ENCODE results near the gene GSTM5.
"Not testable (repeated sequence)": the region's sequence is repeated elsewhere in the genome, so short reads cannot be mapped to it uniquely, and the experiment has no call there.

GSTM5 gene

DNA sequence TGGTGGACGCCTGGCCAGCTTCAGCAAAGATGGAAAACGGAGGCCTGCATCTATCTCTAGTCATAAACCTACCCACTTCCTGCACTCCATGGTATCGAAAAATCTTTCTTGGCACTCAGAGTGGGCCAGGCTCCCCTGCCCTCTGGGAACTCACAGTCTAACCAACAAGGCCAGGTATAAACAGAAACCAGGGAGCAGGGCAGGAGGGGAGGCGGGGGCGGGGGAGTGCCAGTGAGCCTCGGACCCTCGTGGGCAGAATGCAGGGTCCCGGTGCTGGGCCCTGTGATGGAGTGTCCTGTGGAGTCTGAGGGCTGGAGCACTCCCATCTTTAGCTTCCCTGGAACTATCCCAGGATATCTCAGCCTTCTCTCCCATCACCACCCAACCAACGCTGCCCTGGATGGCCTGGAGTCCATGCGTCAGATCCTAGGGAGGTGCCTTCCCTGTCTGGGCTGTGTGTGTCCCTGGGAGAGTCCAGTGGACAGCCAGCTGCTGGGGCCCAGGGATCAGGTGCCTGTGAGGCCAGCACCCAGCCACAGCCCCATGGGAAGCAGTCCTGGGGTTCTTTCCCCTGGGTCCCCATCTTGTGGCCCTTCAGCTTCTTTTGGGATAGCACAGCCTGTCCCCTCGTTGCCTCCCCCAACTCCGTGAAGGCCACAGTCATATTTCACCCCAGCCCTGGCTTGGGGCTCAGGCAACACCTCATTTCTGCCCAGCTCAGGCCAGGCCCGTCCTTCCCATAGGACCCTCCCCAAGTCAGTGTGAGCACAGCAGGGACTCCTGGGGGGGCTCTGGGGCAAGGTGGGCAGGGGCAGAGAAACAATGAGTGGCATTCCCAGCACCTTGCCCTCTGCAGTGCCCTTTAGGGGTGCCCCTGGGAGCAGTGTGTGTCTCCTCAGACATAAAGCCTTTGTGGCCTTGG is 52.8 kb downstream of the GSTM5 start:
- TF ChIP-seq, protein P1, sequence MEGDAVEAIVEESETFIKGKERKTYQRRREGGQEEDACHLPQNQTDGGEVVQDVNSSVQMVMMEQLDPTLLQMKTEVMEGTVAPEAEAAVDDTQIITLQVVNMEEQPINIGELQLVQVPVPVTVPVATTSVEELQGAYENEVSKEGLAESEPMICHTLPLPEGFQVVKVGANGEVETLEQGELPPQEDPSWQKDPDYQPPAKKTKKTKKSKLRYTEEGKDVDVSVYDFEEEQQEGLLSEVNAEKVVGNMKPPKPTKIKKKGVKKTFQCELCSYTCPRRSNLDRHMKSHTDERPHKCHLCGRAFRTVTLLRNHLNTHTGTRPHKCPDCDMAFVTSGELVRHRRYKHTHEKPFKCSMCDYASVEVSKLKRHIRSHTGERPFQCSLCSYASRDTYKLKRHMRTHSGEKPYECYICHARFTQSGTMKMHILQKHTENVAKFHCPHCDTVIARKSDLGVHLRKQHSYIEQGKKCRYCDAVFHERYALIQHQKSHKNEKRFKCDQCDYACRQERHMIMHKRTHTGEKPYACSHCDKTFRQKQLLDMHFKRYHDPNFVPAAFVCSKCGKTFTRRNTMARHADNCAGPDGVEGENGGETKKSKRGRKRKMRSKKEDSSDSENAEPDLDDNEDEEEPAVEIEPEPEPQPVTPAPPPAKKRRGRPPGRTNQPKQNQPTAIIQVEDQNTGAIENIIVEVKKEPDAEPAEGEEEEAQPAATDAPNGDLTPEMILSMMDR (conservative IDR thresholded peaks at IDR 0.05; ENCODE audit: low read depth, low read length): no peak
- no peak overlapping the region for H3K4me3 ChIP-seq (ENCODE audit: low read length)
- DNase-seq (ENCODE audit: low read depth): no peak

DNA sequence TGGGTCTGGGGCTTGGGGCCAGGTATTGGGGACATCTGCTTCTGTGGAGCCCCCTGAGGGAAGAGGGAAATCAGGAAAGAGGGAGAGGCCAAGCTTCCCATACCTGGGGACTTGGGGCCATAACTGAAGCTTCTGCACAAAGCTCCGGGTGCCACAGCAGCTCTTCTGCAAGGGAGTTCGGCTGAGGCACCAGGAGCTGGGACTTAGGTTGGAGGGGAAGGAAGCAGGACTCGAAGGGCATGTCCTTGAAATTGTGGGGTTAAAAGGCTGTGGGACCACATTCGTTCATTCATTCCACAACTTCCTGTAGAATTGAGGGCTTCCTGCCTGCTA is 53.4 kb downstream of the GSTM5 start:
- TF ChIP-seq, protein P1 (conservative IDR thresholded peaks at IDR 0.05; ENCODE audit: low read depth, low read length): no peak
- no peak for DNase-seq (ENCODE audit: low read depth)
- no peak overlapping the region for H3K4me3 ChIP-seq (ENCODE audit: low read length)

DNA sequence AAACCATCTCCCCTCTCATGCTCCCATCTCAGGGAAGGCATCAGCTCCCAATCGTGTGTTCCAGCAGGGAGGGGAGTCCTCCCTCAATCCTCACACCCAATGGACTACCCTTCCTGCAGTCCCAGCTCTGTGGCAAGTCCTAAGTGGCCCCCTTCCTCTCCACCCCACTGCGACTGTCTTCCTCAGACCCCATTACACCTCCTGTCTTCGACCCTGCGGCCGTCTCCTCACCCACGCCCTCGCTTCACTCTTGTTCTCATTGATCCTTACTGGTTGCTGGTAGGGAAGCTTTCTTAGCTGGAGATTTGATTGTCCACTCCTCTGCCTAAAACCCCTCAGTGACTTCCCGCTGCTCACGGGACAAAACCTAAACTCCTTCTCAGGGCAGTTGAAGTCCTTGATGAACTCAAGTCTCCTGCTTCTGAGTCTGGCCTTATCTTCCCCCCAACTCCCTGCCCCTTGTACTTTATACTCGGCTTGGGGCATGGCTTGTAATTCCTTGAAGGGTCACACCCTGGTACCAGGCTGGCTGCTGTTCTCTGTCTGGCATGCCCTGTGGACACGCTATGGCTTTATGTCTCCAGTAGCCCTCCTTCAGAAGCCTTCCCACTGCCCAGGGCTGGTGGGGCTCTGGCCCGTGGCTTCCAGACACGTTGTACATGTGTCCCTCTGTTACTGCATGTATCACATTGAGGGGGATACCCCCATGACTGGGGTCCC is 54.0 kb downstream of the GSTM5 start:
- TF ChIP-seq, protein P1 (conservative IDR thresholded peaks at IDR 0.05; ENCODE audit: low read depth, low read length): no peak
- DNase-seq (ENCODE audit: low read depth): no peak
- no peak overlapping the region for H3K4me3 ChIP-seq (ENCODE audit: low read length)

DNA sequence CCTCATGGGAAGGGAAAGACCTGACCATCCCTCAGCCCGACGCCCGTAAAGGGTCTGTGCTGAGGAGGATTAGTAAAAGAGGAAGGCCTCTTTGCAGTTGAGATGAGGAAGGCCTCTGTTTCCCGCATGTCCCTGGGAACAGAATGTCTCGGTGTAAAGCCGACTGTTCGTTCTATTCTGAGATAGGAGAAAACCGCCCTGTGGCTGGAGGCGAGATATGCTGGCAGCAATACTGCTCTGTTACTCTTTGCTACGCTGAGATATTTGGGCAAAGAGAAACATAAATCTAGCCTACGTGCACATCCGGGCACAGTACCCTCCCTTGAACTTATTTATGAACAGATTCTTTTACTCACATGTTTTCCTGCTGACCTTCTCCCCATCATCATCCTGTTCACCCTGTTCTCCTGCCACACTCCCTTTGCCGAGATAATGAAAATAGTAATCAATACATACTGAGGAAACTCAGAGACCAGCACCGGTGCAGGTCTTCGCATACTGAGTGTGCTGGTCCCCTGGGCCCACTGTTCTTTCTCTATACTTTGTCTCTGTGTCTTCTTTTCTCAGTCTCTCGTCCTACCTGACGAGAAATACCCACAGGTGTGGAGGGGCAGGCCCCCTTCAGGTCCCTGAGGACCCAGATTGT is 55.1 kb downstream of the GSTM5 start:
- DNase-seq (ENCODE audit: low read depth); H3K4me3 ChIP-seq (ENCODE audit: low read length): not testable (repeated sequence)
